OCI-LY7 (cell line): ENCODE measurements around the gene BMPR2.
"Not testable (repeated sequence)": the region's sequence is repeated elsewhere in the genome, so short reads cannot be mapped to it uniquely, and the experiment has no call there.

Source experiments
- CTCF ChIP-seq: fragments of 200-600 bp; sonication (generic); conservative IDR thresholded peaks from 2 replicates; pipeline ENCODE4 v1.5.1; 2014; ENCODE audit warnings: mild to moderate bottlenecking, antibody characterized with exemption, low read length, moderate library complexity, mixed read lengths
- EZH2phosphoT487 ChIP-seq: fragments of 200-600 bp; sonication (generic); IDR thresholded peaks from 2 replicates; pipeline ENCODE4 v1.6.1; 2018; ENCODE audit warnings: low read depth, borderline replicate concordance, mild to moderate bottlenecking, mixed run types, antibody characterized with exemption, low read length, moderate library complexity, mixed read lengths

GRCh38 chr2:202386495-202386894 is 10.4 kb downstream of the BMPR2 start:
- not testable (repeated sequence) for TF ChIP-seq CTCF, EZH2phosphoT487
